PC-9 (cell line): Measurements from ENCODE around the gene RMI1.
"Not testable (repeated sequence)": the region's sequence is repeated elsewhere in the genome, so short reads cannot be mapped to it uniquely, and the experiment has no call there.

ENCODE experiments used
- CTCF ChIP-seq: fragments of 200-600 bp; sonication (generic); conservative IDR thresholded peaks from 2 replicates; pipeline ENCODE4 v1.6.1; 2017; ENCODE audit warnings: mixed run types, antibody characterized with exemption, mild to moderate bottlenecking, moderate library complexity
- EZH2 ChIP-seq: fragments of 200-600 bp; sonication (generic); IDR thresholded peaks from 2 replicates; pipeline ENCODE4 v1.8.0; 2017; ENCODE audit warnings: antibody characterized with exemption, low read depth

- TF ChIP-seq CTCF, EZH2: not testable (repeated sequence)
Measured at GRCh38 chr9:83948096-83948495, 32.5 kb upstream of the RMI1 start.
